Ramos (cell line): ENCODE results near the gene C10orf90.

Experiments used
- in situ Hi-C: fragments of 300-500 bp; cut with MboI; formaldehyde crosslinking; loops from one replicate; pipeline ENCODE4 v1.14.3; 2022; ENCODE audit warnings: low sequenced_read_pairs; ENCODE audit not compliant: unreplicated experiment

The C10orf90 gene

GRCh38 chr10:126670056-126670894 is at the start of gene C10orf90:
C10orf90 (minus strand) TSS chr10:126670693; CDS start chr10:126670480, 213 bp downstream.
- in situ Hi-C loops, result no loop called here

- in situ Hi-C loops, result no loop called here
These were observed 45.9 kb upstream of the C10orf90 start for GRCh38 chr10:126716366-126716765.

GRCh38 chr10:126713594-126713993 is 43.1 kb upstream of the C10orf90 start:
- in situ Hi-C loops, result no loop called here

GRCh38 chr10:126712681-126713080 is 42.2 kb upstream of the C10orf90 start:
- in situ Hi-C loops, result no loop called here

- in situ Hi-C loops, result no loop called here
These were observed 35.6 kb upstream of the C10orf90 start for GRCh38 chr10:126705951-126706565.

- in situ Hi-C loops, result no loop called here
These were observed 34.6 kb upstream of the C10orf90 start for GRCh38 chr10:126705131-126705530.

GRCh38 chr10:126704649-126705048 is 34.2 kb upstream of the C10orf90 start:
- in situ Hi-C loops, result no loop called here

- in situ Hi-C loops, result no loop called here
These were observed 31.7 kb upstream of the C10orf90 start for GRCh38 chr10:126702181-126702580.

- in situ Hi-C loops, result no loop called here
These were observed 31.0 kb upstream of the C10orf90 start for GRCh38 chr10:126701526-126701925.

GRCh38 chr10:126696684-126697083 is 26.2 kb upstream of the C10orf90 start:
- in situ Hi-C loops, result no loop called here

- in situ Hi-C loops, result no loop called here
These were observed 21.0 kb upstream of the C10orf90 start for GRCh38 chr10:126691456-126691855.

GRCh38 chr10:126690534-126690933 is 20.0 kb upstream of the C10orf90 start:
- in situ Hi-C loops, result no loop called here

- in situ Hi-C loops, result no loop called here
These were observed 19.0 kb upstream of the C10orf90 start for GRCh38 chr10:126689461-126689994.

- in situ Hi-C loops, result no loop called here
These were observed 16.7 kb upstream of the C10orf90 start for GRCh38 chr10:126687121-126687606.

- in situ Hi-C loops, result no loop called here
These were observed 16.2 kb upstream of the C10orf90 start for GRCh38 chr10:126686719-126687118.

GRCh38 chr10:126686268-126686667 is 15.8 kb upstream of the C10orf90 start:
- in situ Hi-C loops, result no loop called here

- in situ Hi-C loops, result no loop called here
These were observed 15.3 kb upstream of the C10orf90 start for GRCh38 chr10:126685756-126686155.

- in situ Hi-C loops, result no loop called here
These were observed 13.8 kb upstream of the C10orf90 start for GRCh38 chr10:126684171-126684745.

- in situ Hi-C loops, result no loop called here
These were observed 13.0 kb upstream of the C10orf90 start for GRCh38 chr10:126683466-126683865.

- in situ Hi-C loops, result no loop called here
These were observed 5.4 kb upstream of the C10orf90 start for GRCh38 chr10:126675656-126676438.
